Body of pancreas (tissue), 4 donors: ENCODE data around the gene TENT4A. TPM values are rescaled to one million over a fixed set of nuclear protein-coding genes. Genes with fewer than 3 reads are reported as not detected.

Experiments used
- ATAC-seq: fragments of 150-250 bp; one replicate; pipeline ENCODE4 v1.9.1; 2016
- DNase-seq, 4 donors: peaks; one replicate each; pipeline ENCODE4 v3.0.0-alpha.2; 2019
- H3K27ac ChIP-seq, 4 donors: fragments of 200-600 bp; sonication (generic); 1 replicate in 3 of 4; 2 replicates in 1 of 4; pipeline versions ENCODE4 v1.5.1 to v1.6.1; 2016 to 2019; ENCODE audit warnings: mild to moderate bottlenecking in 1 of 4, mixed read lengths in 1 of 4, moderate library complexity in 1 of 4
- H3K27me3 ChIP-seq, 2 donors: fragments of 200-600 bp; sonication (generic); one replicate each; pipeline ENCODE4 v1.6.0; 2016; ENCODE audit warnings: mild to moderate bottlenecking in 1 of 2
- H3K36me3 ChIP-seq, 2 donors: fragments of 200-600 bp; sonication (generic); replicated peaks in 1 of 2; 2 replicates each; pipeline ENCODE4 v1.5.1; 2016; ENCODE audit warnings: low read depth in 2 of 2; ENCODE audit not compliant: insufficient read depth in 1 of 2
- H3K4me1 ChIP-seq: fragments of 200-600 bp; sonication (generic); one replicate; pipeline ENCODE4 v1.6.0; 2016
- H3K4me3 ChIP-seq, 2 donors: fragments of 200-600 bp; sonication (generic); 1 replicate in 1 of 2; 2 replicates in 1 of 2; pipeline ENCODE4 v1.5.1; 2016 to 2019
- H3K9me3 ChIP-seq, 3 donors: fragments of 200-600 bp; sonication (generic); 1 replicate in 2 of 3; 2 replicates in 1 of 3; pipeline ENCODE4 v1.5.1; 2016
- CTCF ChIP-seq, 7 experiments: fragments of 450-650 bp in 4 of 7; fragments of 200-600 bp in 3 of 7; sonication (generic) in 3 of 7; IDR thresholded peaks; one replicate each; pipeline ENCODE4 v1.5.1; 2016 to 2019; ENCODE audit warnings: antibody characterized with exemption in 7 of 7
- POLR2A ChIP-seq, 3 donors: fragments of 450-650 bp; IDR thresholded peaks; one replicate each; pipeline ENCODE4 v1.6.1; 2016; ENCODE audit warnings: antibody characterized with exemption in 3 of 3, mild to moderate bottlenecking in 2 of 3
- WGBS, 2 donors: methylation state at CpG; one replicate each; pipeline ENCODE4 v1.1.5; 2017; 5-methylcytosine and 5-hydroxymethylcytosine counted together
- intact Hi-C: fragments of 100-400 bp; cut with DNase I; formaldehyde crosslinking; loops from one replicate; pipeline ENCODE4 v1.15.1; 2023
- total RNA-seq, 2 donors: library from RNA; depleted of rRNA; stranded (reverse); fragments of >200 nt; gene quantifications; one replicate each; pipeline ENCODE4 v1.1.0, GENCODE V29; 2016

TENT4A gene
- total RNA-seq, 2 donors from 2014 or later, result 11.9 to 27.7 TPM

GRCh38 chr5:6737043-6737941 is 24.1 kb downstream of the TENT4A start:
- H3K4me1 ChIP-seq, result peaks cover 19% of the 10 kb centered on the region
- no peaks in the 10 kb centered on the region for H3K9me3 ChIP-seq
- ATAC-seq (no peak), DNase-seq (no peak)
- no peak for TF ChIP-seq CTCF (IDR thresholded peaks at IDR 0.05)
- no peak for TF ChIP-seq POLR2A (IDR thresholded peaks at IDR 0.05)
- no peak overlapping the region for H3K27ac ChIP-seq
- H3K27me3 ChIP-seq, result no peaks in the 10 kb centered on the region
- intact Hi-C loops, result no loop called here
- WGBS, 2 donors, result 89 to 95% methylated on average over 24 of the region's 24 CpGs
- H3K36me3 ChIP-seq, result peaks cover 0 to 7% of the 10 kb centered on the region in 2 donors
- no peak overlapping the region for H3K4me3 ChIP-seq

DNA sequence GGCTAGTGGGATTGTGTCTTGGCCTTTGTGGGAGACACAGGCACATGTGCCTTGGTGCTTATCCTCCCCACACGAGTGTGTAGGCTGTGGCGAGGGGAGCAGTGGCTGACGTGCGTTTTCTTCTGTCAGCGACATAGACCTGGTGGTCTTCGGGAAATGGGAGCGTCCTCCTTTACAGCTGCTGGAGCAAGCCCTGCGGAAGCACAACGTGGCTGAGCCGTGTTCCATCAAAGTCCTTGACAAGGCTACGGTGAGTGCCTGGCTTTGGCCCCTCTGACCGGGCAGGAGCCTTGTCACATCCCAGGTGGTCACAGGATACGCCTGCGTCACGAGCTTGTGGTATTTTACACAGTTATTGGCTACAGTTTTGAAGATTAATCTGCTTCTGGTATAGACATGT is 26.4 kb downstream of the TENT4A start:
- ATAC-seq, result no peak

DNA sequence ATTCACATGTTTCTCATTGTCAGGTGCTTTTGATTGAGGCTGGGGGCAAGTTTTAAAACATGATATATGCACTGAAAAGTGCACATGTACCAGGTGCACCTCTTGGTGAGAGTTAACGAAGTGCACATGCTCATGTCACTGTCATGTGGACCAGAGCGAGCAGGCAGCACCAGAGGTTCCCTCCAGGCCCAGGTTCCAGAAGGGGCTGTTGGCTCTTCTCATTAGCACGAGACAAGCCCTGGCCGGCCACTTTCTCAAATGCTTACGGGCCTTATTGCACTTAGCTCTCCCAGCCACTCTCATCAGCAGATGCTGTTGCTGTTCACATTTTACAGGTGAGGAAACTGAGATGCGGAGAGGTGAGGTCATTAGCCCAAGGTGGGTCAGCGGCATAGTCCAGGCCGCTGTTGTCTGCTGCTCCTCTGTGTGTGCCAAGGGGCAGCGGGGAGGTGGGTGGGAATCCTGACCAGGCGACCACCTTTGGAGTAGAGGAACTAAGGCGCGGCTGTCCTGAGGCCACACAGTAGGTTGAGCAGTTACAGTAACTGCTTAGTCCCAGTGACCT is 27.4 kb downstream of the TENT4A start:
- peaks cover 0 to 9% of the 10 kb centered on the region in 2 donors for H3K36me3 ChIP-seq
- no peak overlapping the region for H3K27ac ChIP-seq
- H3K4me1 ChIP-seq, result peaks cover 8% of the 10 kb centered on the region
- DNase-seq, result no peak
- 86 to 93% methylated on average over 12 of the region's 12 CpGs for WGBS, 2 donors
- no peak overlapping the region for H3K4me3 ChIP-seq
- ATAC-seq, result no peak
- no peaks in the 10 kb centered on the region for H3K9me3 ChIP-seq
- no peaks in the 10 kb centered on the region for H3K27me3 ChIP-seq
- intact Hi-C loops, result no loop called here
- no peak for TF ChIP-seq CTCF (IDR thresholded peaks at IDR 0.05)
- no peak for TF ChIP-seq POLR2A (IDR thresholded peaks at IDR 0.05)

More for the DNA sequence above, 26.4 kb downstream of the TENT4A start:
- H3K4me3 ChIP-seq, result no peak overlapping the region
- peaks cover 8% of the 10 kb centered on the region for H3K4me1 ChIP-seq
- intact Hi-C loops, result no loop called here
- DNase-seq, result no peak
- TF ChIP-seq POLR2A (IDR thresholded peaks at IDR 0.05) (no peak), CTCF (IDR thresholded peaks at IDR 0.05) (no peak)
- no peaks in the 10 kb centered on the region for H3K27me3 ChIP-seq
- H3K27ac ChIP-seq, result no peak overlapping the region
- no peaks in the 10 kb centered on the region for H3K9me3 ChIP-seq
- peaks cover 0 to 9% of the 10 kb centered on the region in 2 donors for H3K36me3 ChIP-seq
- 86 to 91% methylated on average over 15 of the region's 15 CpGs for WGBS, 2 donors

GRCh38 chr5:6742081-6742758 is 29.0 kb downstream of the TENT4A start:
- intact Hi-C loops, result no loop called here
- no peak for ATAC-seq
- DNase-seq, result no peak
- Histone ChIP-seq H3K4me3 (no peak overlapping the region), H3K4me1 (no peaks in the 10 kb centered on the region), H3K36me3 (peaks cover 0 to 12% of the 10 kb centered on the region in 2 donors), H3K9me3 (no peaks in the 10 kb centered on the region), H3K27ac (no peak overlapping the region), H3K27me3 (no peaks in the 10 kb centered on the region)
- TF ChIP-seq CTCF (IDR thresholded peaks at IDR 0.05), result no peak
- TF ChIP-seq POLR2A (IDR thresholded peaks at IDR 0.05), result no peak
- WGBS, 2 donors, result 82 to 90% methylated on average over 13 of the region's 13 CpGs
